NCI-H2196 treated with DMSO at 0.1 percent for 48 hours (cell line): ENCODE results near the gene PPP1R14C.
"Not testable (repeated sequence)": the region's sequence is repeated elsewhere in the genome, so short reads cannot be mapped to it uniquely, and the experiment has no call there.

Source experiments
- DNase-seq: peaks from one replicate; lab custom pipeline; 2025; ENCODE audit not compliant: unreplicated experiment; lab: John Stamatoyannopoulos, UW

PPP1R14C gene

DNA sequence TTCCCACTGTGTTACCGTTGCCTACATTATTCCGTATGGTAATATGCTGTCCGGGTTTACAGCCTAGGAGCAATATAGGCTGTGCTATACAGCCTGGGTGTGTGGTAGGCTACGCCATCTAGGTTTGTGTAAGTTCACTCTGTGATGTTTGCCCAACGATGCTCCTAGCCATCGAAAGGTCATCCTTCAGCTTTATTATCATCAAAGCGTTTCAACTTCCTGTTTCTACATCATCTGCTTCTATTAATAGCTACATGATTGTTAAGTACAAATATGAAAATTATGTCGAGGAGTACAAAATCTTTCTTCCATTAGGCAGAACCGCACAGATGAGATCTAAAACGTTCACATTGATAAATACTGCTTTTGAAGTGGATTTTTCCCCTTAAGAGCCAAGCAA, 69.9 kb downstream of the PPP1R14C start:
- no peak for DNase-seq

DNA sequence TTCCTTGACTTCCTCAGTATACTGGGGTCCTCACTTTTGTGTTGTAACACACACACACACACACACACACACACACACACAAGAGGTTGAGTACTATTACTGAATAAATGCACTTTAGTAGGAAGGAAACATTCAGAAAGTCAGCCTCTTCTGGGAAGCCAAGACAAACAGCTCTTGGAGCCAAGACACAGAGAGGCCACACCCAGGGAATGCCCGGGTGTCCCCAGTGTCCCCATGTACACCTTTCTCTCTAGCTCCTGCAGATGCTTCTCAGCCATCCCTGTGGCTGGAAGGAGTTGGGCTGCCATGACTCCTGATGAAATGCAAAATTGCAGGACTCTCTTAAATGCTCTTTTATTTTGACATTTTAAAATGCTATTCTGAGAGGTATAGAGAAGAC, 70.5 kb downstream of the PPP1R14C start:
- no peak for DNase-seq

DNA sequence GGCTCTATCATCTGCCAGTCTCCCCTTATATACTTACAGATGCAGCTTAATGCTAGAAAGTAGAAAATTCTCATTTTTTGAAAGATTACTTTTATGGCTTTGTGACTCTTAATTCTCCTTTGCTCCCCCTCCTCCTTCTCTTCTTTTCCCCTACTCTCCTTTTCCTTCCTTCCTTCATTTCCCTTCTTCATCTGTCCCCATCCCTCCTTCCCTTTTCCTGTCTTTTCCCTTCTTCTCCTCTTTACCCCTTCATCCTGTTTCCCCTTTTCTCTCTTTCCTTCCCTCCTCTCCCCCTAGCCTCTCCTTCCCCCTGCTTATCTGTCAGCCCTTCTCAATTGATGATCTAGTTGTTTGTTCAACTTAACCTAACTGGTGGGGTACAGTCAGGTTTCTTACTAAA, 71.5 kb downstream of the PPP1R14C start:
- no peak for DNase-seq

DNA sequence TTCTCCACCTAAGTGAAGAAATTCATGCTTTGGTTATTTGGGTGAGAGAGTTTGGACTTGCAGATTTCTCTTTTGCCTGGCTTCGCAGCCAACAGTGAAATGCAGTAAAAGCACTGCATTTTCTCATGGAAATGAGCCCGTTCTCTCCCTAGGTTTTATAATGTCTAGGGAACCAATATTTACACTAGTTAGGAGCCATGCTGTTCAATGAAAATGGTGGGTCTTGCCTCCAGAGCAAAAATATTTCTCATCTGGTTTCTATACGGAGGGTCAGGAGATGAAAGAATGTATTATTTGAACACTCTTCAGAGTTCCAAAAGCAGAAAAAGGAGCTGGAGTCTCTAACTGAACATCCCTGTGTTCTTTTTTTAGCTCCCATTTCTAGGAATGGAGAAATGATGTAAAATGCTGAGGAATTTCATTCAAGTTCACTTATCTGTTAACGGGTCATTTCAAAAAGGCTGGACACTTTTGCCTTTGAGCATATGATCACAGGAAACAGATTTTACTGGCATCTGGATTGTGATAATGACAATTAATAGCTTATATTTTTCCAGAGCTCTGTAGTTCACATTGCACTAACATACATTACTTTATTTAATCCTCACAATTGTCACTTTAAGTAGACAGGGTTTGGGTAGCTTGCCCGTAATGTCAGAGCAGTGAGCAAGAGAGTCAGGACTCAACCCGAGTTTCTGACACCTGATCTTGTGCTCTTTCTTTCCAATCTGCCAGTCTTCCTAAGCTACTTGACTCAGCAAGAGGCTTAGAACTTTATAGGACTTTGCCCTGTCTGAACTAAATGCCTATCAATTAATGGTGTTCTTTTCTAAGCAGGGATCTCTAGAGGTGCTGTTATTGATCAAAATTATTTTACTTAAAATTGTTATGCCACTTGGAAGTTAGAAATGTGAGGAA, 78.0 kb downstream of the PPP1R14C start:
- DNase-seq, result no peak

DNA sequence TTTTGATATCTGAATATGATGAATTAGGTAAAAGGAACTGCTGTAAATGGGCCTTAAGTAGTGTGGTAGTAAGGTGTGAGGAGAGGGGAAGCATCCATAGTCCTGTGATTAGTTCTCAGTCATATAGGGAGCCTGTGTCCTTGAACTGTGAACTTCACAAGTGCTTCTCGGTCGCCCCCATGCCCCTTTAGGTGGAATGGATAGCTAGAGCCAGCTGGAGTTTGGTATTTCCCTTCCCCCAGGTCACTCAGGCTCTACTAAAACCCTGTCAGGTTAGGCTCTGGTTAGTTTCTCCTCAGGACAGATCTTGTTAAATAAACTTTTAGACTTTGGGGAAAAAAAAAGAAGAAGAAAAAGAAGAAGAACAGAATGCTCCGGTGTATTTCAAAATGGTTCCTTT, 82.0 kb downstream of the PPP1R14C start:
- no peak for DNase-seq

DNA sequence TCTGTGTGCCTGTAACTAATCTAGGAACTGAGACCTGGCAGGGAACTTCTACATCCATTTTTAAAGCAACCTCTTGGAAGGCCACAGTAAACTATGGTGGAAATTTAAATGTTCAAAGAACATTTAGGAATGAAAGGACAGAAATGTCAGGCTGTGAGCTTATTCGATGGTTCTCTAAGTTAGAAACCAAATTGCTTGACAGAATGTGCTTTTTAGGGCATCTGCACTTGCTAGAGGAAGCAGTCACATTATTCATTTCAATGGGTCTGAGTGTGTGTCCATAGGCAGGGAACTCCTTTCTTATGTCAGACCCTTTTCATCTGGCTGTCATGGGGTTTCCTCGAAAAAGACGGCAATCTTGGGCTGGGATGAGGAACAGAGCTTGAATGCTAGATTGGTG, 84.4 kb downstream of the PPP1R14C start:
- no peak for DNase-seq

GRCh38 chr6:150228072-150228733, 85.4 kb downstream of the PPP1R14C start:
- DNase-seq, result no peak

DNA sequence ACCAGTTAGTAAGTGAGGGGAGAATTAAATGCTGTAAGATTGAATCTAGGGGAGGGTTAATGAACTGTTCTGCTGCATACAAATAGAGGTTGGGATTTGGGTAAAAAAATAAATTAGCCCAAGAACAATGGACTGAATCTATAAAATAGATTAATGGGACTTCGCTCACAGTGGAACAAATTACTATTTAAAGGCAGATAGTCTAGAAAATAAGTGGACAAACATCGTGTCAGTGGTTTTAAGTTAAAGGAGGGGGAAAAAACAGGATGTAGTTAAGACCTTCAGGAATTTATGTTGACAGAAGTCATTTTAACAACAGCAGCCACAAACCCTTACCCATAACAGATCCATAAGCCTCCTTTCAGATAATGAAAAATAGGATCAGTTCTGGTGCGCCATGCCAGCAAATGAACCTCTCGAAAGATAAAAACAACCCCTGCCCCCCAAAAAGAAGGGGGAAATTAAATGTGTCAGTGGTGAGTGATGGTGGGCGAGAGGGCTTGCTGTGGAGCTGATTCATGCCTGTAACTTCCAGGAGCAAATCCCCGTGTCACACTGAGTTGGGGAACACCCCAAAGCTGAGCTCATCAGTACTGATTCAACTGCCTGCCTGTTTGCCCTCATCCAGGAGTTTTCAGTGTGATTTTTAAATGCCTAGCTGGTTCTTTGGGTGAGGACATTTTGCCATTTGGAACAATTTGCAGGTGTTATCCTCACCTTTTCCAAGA, 86.8 kb downstream of the PPP1R14C start:
- DNase-seq, result no peak

DNA sequence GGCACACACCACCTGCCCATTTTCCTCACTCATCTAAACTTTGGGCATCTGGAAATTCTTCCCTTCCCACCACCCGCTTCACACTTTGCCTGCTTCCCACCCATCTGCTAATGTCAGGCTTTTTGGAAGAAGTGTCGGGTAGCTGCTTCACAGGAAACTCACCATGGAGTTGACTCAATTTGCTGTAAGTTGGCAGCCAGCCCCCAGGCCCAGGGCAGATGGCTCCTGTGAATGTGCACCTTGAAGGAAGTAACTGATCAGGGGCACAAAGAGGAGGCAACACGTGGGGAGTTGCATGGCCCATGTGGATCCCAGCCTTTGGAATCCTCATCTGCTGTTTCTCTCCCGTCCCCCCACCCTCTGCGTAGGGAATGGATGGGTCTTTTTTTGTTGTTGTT, 87.3 kb downstream of the PPP1R14C start:
- DNase-seq, result no peak

- DNase-seq, result no peak
Measured at GRCh38 chr6:150230832-150231524, 88.1 kb downstream of the PPP1R14C start.

- no peak for DNase-seq
Measured at GRCh38 chr6:150231525-150231850, 88.6 kb downstream of the PPP1R14C start.

DNA sequence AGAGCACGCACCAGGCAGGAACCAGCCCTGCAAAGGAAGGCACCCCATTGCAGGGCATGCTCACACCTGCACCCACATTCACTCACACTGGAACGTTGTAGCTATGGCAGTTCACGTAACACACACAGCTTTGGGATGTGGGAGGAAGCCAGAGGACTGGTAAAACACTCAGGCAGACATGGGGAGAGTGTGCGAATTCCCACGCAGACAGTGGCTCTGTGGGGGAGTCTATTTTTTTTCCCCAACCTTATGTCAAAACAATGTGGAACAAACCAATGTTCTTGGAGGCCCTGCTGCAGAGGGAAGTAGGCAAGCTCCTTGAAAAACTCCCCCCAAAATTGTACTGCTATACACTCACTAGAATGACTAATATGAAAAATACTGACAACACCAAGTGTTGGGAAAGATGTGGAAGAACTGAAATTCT, 91.0 kb downstream of the PPP1R14C start:
- no peak for DNase-seq

DNA sequence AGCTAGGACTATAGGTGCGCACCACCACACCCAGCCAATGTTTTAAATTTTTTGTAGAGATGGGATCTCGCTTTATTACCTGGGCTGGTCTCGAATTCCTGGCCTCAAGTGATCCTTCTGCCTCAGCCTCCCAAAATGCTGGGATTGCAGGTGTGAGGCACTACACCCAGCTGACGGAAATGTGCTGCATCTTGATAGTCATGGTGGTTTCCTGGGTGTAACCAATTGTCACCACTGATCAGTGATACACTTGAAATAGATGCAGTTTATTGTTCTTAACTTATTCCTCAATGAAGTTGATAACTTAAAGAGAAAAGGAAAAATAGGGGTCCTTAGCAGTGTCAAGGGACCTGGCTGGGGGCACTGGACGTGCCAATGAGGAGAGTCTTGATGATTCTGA, 92.4 kb downstream of the PPP1R14C start:
- DNase-seq, result no peak

DNA sequence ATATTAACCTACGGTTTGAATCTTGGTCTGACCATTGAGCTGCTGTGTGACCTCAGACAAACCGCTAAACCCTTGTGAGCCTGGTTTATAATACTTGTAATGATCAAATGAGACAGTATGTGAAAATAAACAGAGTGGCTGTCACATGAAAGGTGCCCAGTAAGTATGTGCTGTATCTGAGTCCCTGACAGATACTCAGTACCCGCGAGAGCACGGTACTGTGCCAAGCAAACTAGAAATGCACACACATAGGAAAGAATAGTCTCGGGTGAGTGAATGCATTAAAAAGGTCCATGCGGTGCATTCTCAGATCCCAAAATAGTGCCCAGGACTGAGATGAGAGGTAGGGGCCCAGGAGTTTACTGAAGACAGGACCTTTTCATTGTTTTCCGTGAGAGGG, 93.3 kb downstream of the PPP1R14C start:
- DNase-seq, result no peak

GRCh38 chr6:150236544-150236943, 93.7 kb downstream of the PPP1R14C start:
- no peak for DNase-seq

- no peak for DNase-seq
Measured at GRCh38 chr6:150237626-150238025, 94.8 kb downstream of the PPP1R14C start.

DNA sequence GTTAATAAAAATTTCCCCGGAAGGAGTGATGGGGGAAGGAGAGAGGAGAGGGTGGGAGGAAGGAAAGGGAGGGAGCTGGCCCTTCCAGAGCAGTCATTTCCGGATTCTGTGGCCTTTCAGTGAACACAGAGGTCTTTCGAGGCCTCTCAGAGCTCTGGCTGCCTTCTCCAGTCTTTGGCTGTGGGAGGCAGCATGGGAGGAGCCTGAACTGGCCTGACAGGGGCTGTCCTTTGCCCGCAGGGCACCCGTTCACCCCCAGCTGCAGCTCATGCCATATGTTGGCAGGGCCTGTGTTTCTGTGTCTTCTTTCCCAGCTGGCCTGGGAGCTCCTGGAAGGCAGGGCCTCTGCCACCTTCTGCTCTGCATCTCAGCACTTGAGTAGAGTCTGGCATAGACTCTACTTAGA, 95.5 kb downstream of the PPP1R14C start:
- no peak for DNase-seq

DNA sequence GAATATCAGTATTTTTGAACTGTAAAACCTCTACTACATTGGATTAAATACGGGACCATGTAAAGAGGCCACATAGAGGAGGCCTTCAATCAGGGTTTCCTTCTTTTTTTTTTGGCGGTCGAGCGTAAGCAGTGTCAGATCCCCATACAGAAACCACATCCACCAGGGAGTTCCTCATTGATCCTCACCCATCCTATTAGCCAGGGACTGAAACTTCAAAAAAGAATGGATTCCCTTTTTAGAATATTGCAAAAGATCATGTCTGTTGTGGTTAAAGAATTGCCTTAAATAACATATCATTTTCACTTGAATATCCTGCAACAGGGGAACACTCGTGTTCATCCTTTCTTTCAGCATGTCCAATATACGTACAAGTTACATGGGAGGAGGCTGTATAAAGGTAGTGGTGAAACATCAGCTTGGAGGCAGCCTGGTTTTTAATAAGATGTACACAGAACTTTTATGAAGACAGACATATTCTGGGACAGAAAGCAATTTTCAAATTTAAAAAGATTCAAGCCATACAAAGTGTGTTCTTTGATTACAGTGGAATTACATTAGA, 96.1 kb downstream of the PPP1R14C start:
- no peak for DNase-seq

- not testable (repeated sequence) for DNase-seq
Measured at GRCh38 chr6:150241756-150242155, 98.9 kb downstream of the PPP1R14C start.

GRCh38 chr6:150243620-150244314, 100.9 kb downstream of the PPP1R14C start:
- DNase-seq, result no peak
